K562 (cell line): Measurements from ENCODE around the gene MRLN.

Experiments used
- EP400 ChIP-seq: fragments of 450-650 bp; IDR thresholded peaks from 2 replicates; pipeline ENCODE4 v1.6.1; 2017; ENCODE audit warnings: antibody characterized with exemption, mild to moderate bottlenecking, moderate library complexity
- ETV1 ChIP-seq: fragments of 450-650 bp; conservative IDR thresholded peaks from 2 replicates; pipeline ENCODE4 v1.6.1; 2016; ENCODE audit warnings: missing genetic modification characterization, control low read depth, low read depth, missing compliant biosample characterization
- EWSR1 ChIP-seq: fragments of 450-650 bp; IDR thresholded peaks from 2 replicates; pipeline ENCODE4 v1.6.1; 2018; ENCODE audit warnings: borderline replicate concordance, mild to moderate bottlenecking, low read depth, moderate library complexity; ENCODE audit not compliant: partially characterized antibody
- HBP1 ChIP-seq: fragments of 450-650 bp; formaldehyde crosslinking; IDR thresholded peaks from 2 replicates; pipeline ENCODE4 v1.4.0; 2022; ENCODE audit warnings: missing genetic modification characterization
- HCFC1 ChIP-seq: IDR thresholded peaks from 2 replicates; pipeline ENCODE4 v1.6.1; 2012; ENCODE audit warnings: low read depth, low read length, improper control_type of control experiment
- HDAC2 ChIP-seq: fragments of 450-650 bp; IDR thresholded peaks from 2 replicates; pipeline ENCODE4 v1.6.1; 2016; ENCODE audit warnings: mild to moderate bottlenecking
- JUNB ChIP-seq: fragments of 450-650 bp; formaldehyde crosslinking; conservative IDR thresholded peaks from 2 replicates; pipeline ENCODE4 v1.4.0; 2020; ENCODE audit warnings: mild to moderate bottlenecking
- ZNF699 ChIP-seq: fragments of 250-450 bp; sonication (Bioruptor Pico); IDR thresholded peaks from 2 replicates; pipeline ENCODE4 v1.8.0; 2021; ENCODE audit warnings: mild to moderate bottlenecking, moderate library complexity; ENCODE audit not compliant: insufficient replicate concordance
- TF ChIP-seq, protein P1 (sequence below), 3 experiments: IDR thresholded peaks in 2 of 3; conservative IDR thresholded peaks in 1 of 3; 2 replicates each; pipeline ENCODE4 v1.5.1; 2011 to 2012; ENCODE audit warnings: low read length in 3 of 3, mild to moderate bottlenecking in 3 of 3, control low read depth in 2 of 3, improper control_type of control experiment in 1 of 3, inconsistent platforms in 1 of 3, low read depth in 1 of 3, mixed read lengths in 1 of 3, moderate library complexity in 1 of 3; ENCODE audit not compliant: insufficient read depth in 2 of 3
- TF ChIP-seq, protein P2 (sequence below), 2 experiments: fragments of 450-650 bp in 1 of 2; IDR thresholded peaks; 2 replicates each; pipeline ENCODE4 v1.6.1; 2011 to 2017; ENCODE audit warnings: low read depth in 2 of 2, antibody characterized with exemption in 1 of 2, borderline replicate concordance in 1 of 2, low read length in 1 of 2, mild to moderate bottlenecking in 1 of 2, mixed read lengths in 1 of 2; ENCODE audit not compliant: control insufficient read depth in 1 of 2

- TF ChIP-seq JUNB (no peak), EWSR1 (no peak), HDAC2 (no peak), EP400 (no peak), HCFC1 (no peak), ZNF699 (CRISPR knock-in tag) (no peak), HBP1 (CRISPR knock-in tag) (no peak), ETV1 (tag) (no peak)
- TF ChIP-seq, protein P1, sequence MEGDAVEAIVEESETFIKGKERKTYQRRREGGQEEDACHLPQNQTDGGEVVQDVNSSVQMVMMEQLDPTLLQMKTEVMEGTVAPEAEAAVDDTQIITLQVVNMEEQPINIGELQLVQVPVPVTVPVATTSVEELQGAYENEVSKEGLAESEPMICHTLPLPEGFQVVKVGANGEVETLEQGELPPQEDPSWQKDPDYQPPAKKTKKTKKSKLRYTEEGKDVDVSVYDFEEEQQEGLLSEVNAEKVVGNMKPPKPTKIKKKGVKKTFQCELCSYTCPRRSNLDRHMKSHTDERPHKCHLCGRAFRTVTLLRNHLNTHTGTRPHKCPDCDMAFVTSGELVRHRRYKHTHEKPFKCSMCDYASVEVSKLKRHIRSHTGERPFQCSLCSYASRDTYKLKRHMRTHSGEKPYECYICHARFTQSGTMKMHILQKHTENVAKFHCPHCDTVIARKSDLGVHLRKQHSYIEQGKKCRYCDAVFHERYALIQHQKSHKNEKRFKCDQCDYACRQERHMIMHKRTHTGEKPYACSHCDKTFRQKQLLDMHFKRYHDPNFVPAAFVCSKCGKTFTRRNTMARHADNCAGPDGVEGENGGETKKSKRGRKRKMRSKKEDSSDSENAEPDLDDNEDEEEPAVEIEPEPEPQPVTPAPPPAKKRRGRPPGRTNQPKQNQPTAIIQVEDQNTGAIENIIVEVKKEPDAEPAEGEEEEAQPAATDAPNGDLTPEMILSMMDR (IDR thresholded peaks at IDR 0.05 in 2 of 3, conservative IDR thresholded peaks at IDR 0.05 in 1 of 3; ENCODE audit: insufficient read depth in 2 of 3, low read depth in 1 of 3, low read length in 3 of 3): no peak
- TF ChIP-seq, protein P2, sequence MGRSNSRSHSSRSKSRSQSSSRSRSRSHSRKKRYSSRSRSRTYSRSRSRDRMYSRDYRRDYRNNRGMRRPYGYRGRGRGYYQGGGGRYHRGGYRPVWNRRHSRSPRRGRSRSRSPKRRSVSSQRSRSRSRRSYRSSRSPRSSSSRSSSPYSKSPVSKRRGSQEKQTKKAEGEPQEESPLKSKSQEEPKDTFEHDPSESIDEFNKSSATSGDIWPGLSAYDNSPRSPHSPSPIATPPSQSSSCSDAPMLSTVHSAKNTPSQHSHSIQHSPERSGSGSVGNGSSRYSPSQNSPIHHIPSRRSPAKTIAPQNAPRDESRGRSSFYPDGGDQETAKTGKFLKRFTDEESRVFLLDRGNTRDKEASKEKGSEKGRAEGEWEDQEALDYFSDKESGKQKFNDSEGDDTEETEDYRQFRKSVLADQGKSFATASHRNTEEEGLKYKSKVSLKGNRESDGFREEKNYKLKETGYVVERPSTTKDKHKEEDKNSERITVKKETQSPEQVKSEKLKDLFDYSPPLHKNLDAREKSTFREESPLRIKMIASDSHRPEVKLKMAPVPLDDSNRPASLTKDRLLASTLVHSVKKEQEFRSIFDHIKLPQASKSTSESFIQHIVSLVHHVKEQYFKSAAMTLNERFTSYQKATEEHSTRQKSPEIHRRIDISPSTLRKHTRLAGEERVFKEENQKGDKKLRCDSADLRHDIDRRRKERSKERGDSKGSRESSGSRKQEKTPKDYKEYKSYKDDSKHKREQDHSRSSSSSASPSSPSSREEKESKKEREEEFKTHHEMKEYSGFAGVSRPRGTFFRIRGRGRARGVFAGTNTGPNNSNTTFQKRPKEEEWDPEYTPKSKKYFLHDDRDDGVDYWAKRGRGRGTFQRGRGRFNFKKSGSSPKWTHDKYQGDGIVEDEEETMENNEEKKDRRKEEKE (IDR thresholded peaks at IDR 0.05; ENCODE audit: borderline replicate concordance in 1 of 2, control insufficient read depth in 1 of 2, low read depth in 2 of 2, low read length in 1 of 2): no peak
Measured at GRCh38 chr10:59735296-59735695, 18.0 kb downstream of the MRLN start.
